DND-41 (cell line): Measurements from ENCODE around the gene TTLL10.

Source experiments
- CTCF ChIP-seq: IDR thresholded peaks from 2 replicates; pipeline ENCODE4 v1.5.1; 2012; ENCODE audit warnings: borderline replicate concordance, low read length, moderate library complexity, mild to moderate bottlenecking; ENCODE audit not compliant: poor library complexity, severe bottlenecking; ENCODE audit errors: extremely low read depth
- EZH2 ChIP-seq: IDR thresholded peaks from 3 replicates; pipeline ENCODE4 v1.6.1; 2012; ENCODE audit warnings: borderline replicate concordance, low read depth, mild to moderate bottlenecking, moderate library complexity, low read length, inconsistent platforms; ENCODE audit not compliant: severe bottlenecking

DNA sequence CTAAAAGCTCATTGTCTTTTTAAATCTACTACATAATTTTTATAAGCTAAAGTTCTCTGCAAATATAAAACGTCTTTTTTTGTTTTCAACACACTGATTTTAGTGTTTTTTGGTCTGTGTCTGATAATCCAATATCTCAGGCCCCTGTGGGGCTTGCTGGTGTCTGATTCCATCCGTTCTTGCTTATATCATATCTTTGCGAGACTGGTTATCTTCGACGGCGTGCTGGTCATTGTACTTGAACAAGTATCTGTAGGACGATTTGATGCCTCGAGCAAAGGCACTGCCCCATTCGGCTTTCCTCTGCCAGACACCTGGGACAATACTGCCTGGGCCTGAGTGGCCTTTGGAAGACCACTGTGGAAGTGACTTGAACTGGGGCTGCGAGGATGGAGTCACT is 18.4 kb upstream of the TTLL10 start:
- TF ChIP-seq CTCF (no peak), EZH2 (no peak)
